Neural cell (in vitro differentiated cells): ENCODE results near the gene ASIC4. TPM values are rescaled to one million over a fixed set of nuclear protein-coding genes. Genes with fewer than 3 reads are reported as not detected.

Experiments used
- H2AFZ ChIP-seq: fragments of 200-600, 300-800 bp; sonication (generic), shearing (Covaris generic); 2 replicates; pipeline ENCODE4 v1.6.0; 2014; ENCODE audit warnings: low read depth, mild to moderate bottlenecking, antibody characterized with exemption, low read length, moderate library complexity
- H3F3A ChIP-seq: fragments of 200-600 bp; shearing (Covaris generic); 2 replicates; pipeline ENCODE4 v1.6.1; 2016; ENCODE audit warnings: mild to moderate bottlenecking, moderate library complexity, mixed read lengths, antibody characterized with exemption, low read length; ENCODE audit not compliant: insufficient read depth, poor library complexity, severe bottlenecking
- H3K27ac ChIP-seq: fragments of 200-600, 300-800 bp; sonication (generic), shearing (Covaris generic); 2 replicates; pipeline ENCODE4 v1.5.1; 2014; ENCODE audit warnings: mild to moderate bottlenecking, low read length, moderate library complexity
- H3K27me3 ChIP-seq: fragments of 300-800, 200-600 bp; sonication (generic), shearing (Covaris generic); 2 replicates; pipeline ENCODE4 v1.6.0; 2014; ENCODE audit warnings: mild to moderate bottlenecking, low read depth, low read length, moderate library complexity; ENCODE audit not compliant: insufficient read depth
- H3K36me3 ChIP-seq: fragments of 300-800, 200-600 bp; sonication (generic), shearing (Covaris generic); 2 replicates; pipeline ENCODE4 v1.5.1; 2014; ENCODE audit warnings: mild to moderate bottlenecking, antibody characterized with exemption, low read length, moderate library complexity; ENCODE audit not compliant: insufficient read depth
- H3K4me2 ChIP-seq: fragments of 300-800, 200-600 bp; sonication (generic), shearing (Covaris generic); 2 replicates; pipeline ENCODE4 v1.6.0; 2014; ENCODE audit warnings: mild to moderate bottlenecking, low read length
- H3K4me3 ChIP-seq: fragments of 300-800, 200-600 bp; sonication (generic), shearing (Covaris generic); 2 replicates; pipeline ENCODE4 v1.5.1; 2014; ENCODE audit warnings: mild to moderate bottlenecking, low read length, moderate library complexity
- H3K79me2 ChIP-seq: fragments of 200-600 bp; shearing (Covaris generic); replicated peaks from 2 replicates; pipeline ENCODE4 v1.6.0; 2014; ENCODE audit warnings: mild to moderate bottlenecking, low read length, moderate library complexity; ENCODE audit not compliant: insufficient read depth
- H3K9ac ChIP-seq: fragments of 300-800, 200-600 bp; sonication (generic), shearing (Covaris generic); 2 replicates; pipeline ENCODE4 v1.6.1; 2016; ENCODE audit warnings: mild to moderate bottlenecking, low read length, mixed read lengths
- H3K9me2 ChIP-seq: fragments of 200-600 bp; shearing (Covaris generic); 2 replicates; pipeline ENCODE4 v1.6.1; 2016; ENCODE audit warnings: mild to moderate bottlenecking, low read length, mixed read lengths; ENCODE audit not compliant: insufficient read depth
- H3K9me3 ChIP-seq: fragments of 200-600, 300-800 bp; sonication (generic), shearing (Covaris generic); 2 replicates; pipeline ENCODE4 v1.6.1; 2016; ENCODE audit warnings: mild to moderate bottlenecking, mixed run types, low read length, moderate library complexity, mixed read lengths
- H4K20me1 ChIP-seq: fragments of 200-600 bp; shearing (Covaris generic); 2 replicates; pipeline ENCODE4 v1.6.1; 2016; ENCODE audit warnings: mild to moderate bottlenecking, mixed run types; ENCODE audit not compliant: insufficient read depth
- EP300 ChIP-seq: fragments of 450-650 bp; conservative IDR thresholded peaks from 2 replicates; pipeline ENCODE4 v1.6.1; 2014; ENCODE audit warnings: antibody characterized with exemption, mild to moderate bottlenecking, moderate library complexity; ENCODE audit not compliant: poor library complexity, severe bottlenecking
- EZH2 ChIP-seq: fragments of 200-600, 300-800 bp; shearing (Covaris generic), sonication (generic); IDR thresholded peaks from 2 replicates; pipeline ENCODE4 v1.6.1; 2014; ENCODE audit warnings: antibody characterized with exemption, low read length, borderline replicate concordance, mild to moderate bottlenecking; ENCODE audit not compliant: insufficient read depth, poor library complexity, severe bottlenecking
- MXI1 ChIP-seq: fragments of 450-650 bp; conservative IDR thresholded peaks from 2 replicates; pipeline ENCODE4 v1.6.1; 2014; ENCODE audit warnings: antibody characterized with exemption, mild to moderate bottlenecking; ENCODE audit not compliant: poor library complexity, severe bottlenecking
- POLR2AphosphoS5 ChIP-seq: IDR thresholded peaks from 2 replicates; pipeline ENCODE4 v1.6.1; 2012
- RAD21 ChIP-seq: fragments of 450-650 bp; conservative IDR thresholded peaks from 2 replicates; pipeline ENCODE4 v1.6.1; 2014; ENCODE audit warnings: antibody characterized with exemption, mild to moderate bottlenecking, moderate library complexity
- SMC3 ChIP-seq: fragments of 450-650 bp; conservative IDR thresholded peaks from 2 replicates; pipeline ENCODE4 v1.6.1; 2014; ENCODE audit warnings: antibody characterized with exemption, mild to moderate bottlenecking, moderate library complexity; ENCODE audit not compliant: poor library complexity
- TAF1 ChIP-seq: IDR thresholded peaks from 2 replicates; pipeline ENCODE4 v1.6.1; 2012; ENCODE audit warnings: low read depth
- polyA plus RNA-seq: library from polyadenylated mRNA; depleted of rRNA; stranded (reverse); fragments of >200 nt; gene quantifications from 2 replicates; pipeline ENCODE4 v1.2.3, GENCODE V29; 2014
- TF ChIP-seq, protein P1 (sequence below): fragments of 450-650 bp; IDR thresholded peaks from 2 replicates; pipeline ENCODE4 v1.5.1; 2014; ENCODE audit warnings: antibody characterized with exemption, mild to moderate bottlenecking, moderate library complexity; ENCODE audit not compliant: poor library complexity, severe bottlenecking
- TF ChIP-seq, protein P2 (sequence below): IDR thresholded peaks from 2 replicates; pipeline ENCODE4 v1.6.1; 2012; ENCODE audit warnings: borderline replicate concordance

ASIC4 gene
- polyA plus RNA-seq, 1 donor from 2014 or later: 2.7 TPM

DNA sequence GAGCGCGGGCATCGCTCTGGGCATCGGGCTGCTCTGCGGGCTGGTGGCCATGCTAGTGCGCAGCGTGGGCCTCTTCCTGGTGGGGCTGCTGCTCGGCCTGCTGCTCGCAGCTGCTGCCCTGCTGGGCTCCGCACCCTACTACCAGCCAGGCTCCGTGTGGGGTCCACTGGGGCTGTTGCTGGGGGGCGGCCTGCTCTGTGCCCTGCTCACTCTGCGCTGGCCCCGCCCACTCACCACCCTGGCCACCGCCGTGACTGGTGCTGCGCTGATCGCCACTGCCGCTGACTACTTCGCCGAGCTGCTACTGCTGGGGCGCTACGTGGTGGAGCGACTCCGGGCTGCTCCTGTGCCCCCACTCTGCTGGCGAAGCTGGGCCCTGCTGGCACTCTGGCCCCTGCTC lies 33.3 kb downstream of the ASIC4 start:
- H3K4me3 ChIP-seq: no peak overlapping the region
- H4K20me1 ChIP-seq: peaks cover 2% of the 10 kb centered on the region
- no peak overlapping the region for H3K9ac ChIP-seq
- no peaks in the 10 kb centered on the region for H3K9me3 ChIP-seq
- no peak overlapping the region for H2AFZ ChIP-seq
- H3K4me2 ChIP-seq: no peak overlapping the region
- no peak for TF ChIP-seq SMC3
- no peak for TF ChIP-seq POLR2AphosphoS5
- TF ChIP-seq, protein P1, sequence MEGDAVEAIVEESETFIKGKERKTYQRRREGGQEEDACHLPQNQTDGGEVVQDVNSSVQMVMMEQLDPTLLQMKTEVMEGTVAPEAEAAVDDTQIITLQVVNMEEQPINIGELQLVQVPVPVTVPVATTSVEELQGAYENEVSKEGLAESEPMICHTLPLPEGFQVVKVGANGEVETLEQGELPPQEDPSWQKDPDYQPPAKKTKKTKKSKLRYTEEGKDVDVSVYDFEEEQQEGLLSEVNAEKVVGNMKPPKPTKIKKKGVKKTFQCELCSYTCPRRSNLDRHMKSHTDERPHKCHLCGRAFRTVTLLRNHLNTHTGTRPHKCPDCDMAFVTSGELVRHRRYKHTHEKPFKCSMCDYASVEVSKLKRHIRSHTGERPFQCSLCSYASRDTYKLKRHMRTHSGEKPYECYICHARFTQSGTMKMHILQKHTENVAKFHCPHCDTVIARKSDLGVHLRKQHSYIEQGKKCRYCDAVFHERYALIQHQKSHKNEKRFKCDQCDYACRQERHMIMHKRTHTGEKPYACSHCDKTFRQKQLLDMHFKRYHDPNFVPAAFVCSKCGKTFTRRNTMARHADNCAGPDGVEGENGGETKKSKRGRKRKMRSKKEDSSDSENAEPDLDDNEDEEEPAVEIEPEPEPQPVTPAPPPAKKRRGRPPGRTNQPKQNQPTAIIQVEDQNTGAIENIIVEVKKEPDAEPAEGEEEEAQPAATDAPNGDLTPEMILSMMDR: no peak
- no peak for TF ChIP-seq RAD21
- TF ChIP-seq EP300: no peak
- TF ChIP-seq, protein P2, sequence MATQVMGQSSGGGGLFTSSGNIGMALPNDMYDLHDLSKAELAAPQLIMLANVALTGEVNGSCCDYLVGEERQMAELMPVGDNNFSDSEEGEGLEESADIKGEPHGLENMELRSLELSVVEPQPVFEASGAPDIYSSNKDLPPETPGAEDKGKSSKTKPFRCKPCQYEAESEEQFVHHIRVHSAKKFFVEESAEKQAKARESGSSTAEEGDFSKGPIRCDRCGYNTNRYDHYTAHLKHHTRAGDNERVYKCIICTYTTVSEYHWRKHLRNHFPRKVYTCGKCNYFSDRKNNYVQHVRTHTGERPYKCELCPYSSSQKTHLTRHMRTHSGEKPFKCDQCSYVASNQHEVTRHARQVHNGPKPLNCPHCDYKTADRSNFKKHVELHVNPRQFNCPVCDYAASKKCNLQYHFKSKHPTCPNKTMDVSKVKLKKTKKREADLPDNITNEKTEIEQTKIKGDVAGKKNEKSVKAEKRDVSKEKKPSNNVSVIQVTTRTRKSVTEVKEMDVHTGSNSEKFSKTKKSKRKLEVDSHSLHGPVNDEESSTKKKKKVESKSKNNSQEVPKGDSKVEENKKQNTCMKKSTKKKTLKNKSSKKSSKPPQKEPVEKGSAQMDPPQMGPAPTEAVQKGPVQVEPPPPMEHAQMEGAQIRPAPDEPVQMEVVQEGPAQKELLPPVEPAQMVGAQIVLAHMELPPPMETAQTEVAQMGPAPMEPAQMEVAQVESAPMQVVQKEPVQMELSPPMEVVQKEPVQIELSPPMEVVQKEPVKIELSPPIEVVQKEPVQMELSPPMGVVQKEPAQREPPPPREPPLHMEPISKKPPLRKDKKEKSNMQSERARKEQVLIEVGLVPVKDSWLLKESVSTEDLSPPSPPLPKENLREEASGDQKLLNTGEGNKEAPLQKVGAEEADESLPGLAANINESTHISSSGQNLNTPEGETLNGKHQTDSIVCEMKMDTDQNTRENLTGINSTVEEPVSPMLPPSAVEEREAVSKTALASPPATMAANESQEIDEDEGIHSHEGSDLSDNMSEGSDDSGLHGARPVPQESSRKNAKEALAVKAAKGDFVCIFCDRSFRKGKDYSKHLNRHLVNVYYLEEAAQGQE: no peak
- TF ChIP-seq MXI1: no peak
- TF ChIP-seq EZH2: no peak
- TF ChIP-seq TAF1: no peak
- H3K79me2 ChIP-seq: peaks cover 17% of the 10 kb centered on the region
- H3K9me2 ChIP-seq: no peaks in the 10 kb centered on the region
- H3K27ac ChIP-seq: no peak overlapping the region
- no peaks in the 10 kb centered on the region for H3K27me3 ChIP-seq
- H3K36me3 ChIP-seq: no peaks in the 10 kb centered on the region
- no peaks in the 10 kb centered on the region for H3F3A ChIP-seq

GRCh38 chr2:219548990-219549389 lies 34.7 kb downstream of the ASIC4 start:
- Histone ChIP-seq H3K4me3 (no peak overlapping the region), H3K4me2 (no peak overlapping the region), H3K9ac (no peak overlapping the region), H2AFZ (no peak overlapping the region), H4K20me1 (peaks cover 2% of the 10 kb centered on the region), H3K9me3 (no peaks in the 10 kb centered on the region), H3K36me3 (no peaks in the 10 kb centered on the region), H3K79me2 (peaks cover 17% of the 10 kb centered on the region), H3K9me2 (no peaks in the 10 kb centered on the region), H3F3A (no peaks in the 10 kb centered on the region), H3K27ac (no peak overlapping the region), H3K27me3 (peaks cover 3% of the 10 kb centered on the region)
- TF ChIP-seq, protein P1: no peak
- TF ChIP-seq POLR2AphosphoS5 (no peak), SMC3 (no peak), TAF1 (no peak), EP300 (no peak), MXI1 (no peak)
